ENCODE data around the gene SLC26A6.

- TF ChIP-seq CTCF (IDR thresholded peaks at IDR 0.05) (no peak), POLR2A (IDR thresholded peaks at IDR 0.05) (no peak)
Observed at GRCh38 chr3:48591436-48591835, 43.8 kb downstream of the SLC26A6 start.
